ENCODE measurements around the gene SLC8A1.

DNA sequence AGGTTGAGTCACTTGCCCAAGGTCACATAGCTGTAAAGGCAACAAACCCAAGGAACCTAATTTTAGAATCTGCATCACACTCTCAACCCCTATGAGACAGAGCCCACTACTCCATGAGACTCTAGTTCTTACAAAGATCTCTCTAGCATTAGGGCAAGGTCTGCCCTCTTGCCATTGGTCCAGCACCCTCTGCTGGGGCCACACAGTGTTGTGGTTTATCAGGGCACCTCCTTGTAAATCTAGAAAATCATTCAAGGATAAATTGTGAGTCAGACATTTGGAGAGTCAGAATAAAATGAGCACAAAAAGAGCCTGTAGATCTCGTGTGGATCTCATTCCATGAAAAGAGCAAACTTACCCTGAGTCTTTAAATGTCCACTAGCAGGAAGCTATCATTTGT, 91.2 kb downstream of the SLC8A1 start:
- TF ChIP-seq CTCF (IDR thresholded peaks at IDR 0.05) (no peak), POLR2A (IDR thresholded peaks at IDR 0.05) (no peak)
